ENCODE results near the gene PRELID3B. TPM values are rescaled to one million over a fixed set of nuclear protein-coding genes. Genes with fewer than 3 reads are reported as not detected.

The PRELID3B gene
- total RNA-seq: 10 to 100 TPM in 5 of 6 donors, 1 to 10 TPM in 1; 5.2 to 77.1 (median 46.0) TPM

GRCh38 chr20:59042151-59042795 is at the start of gene PRELID3B:
TSS of gene PRELID3B (minus strand) at chr20:59042786. CDS start at chr20:59042730, 56 bp downstream.
- WGBS, 2 donors: 3% methylated on average over 42 of the region's 50 CpGs; no CpG with 5 or more reads in 1 of the 2 donors
- peak; percentile 23 to 65 for ATAC-seq (ENCODE audit: low FRiP score in 2 of 2)
- no peaks in the 10 kb centered on the region for H3K9me3 ChIP-seq
- H3K27ac ChIP-seq: peak within 1 kb of the TSS; percentile 91 to 93 (median 93)
- peaks cover 2 to 10% (median 9%) of the 10 kb centered on the region in 4 donors for H3K36me3 ChIP-seq
- no peak for DNase-seq
- no peak for TF ChIP-seq POLR2AphosphoS5 (IDR thresholded peaks at IDR 0.05)
- TF ChIP-seq CTCF (IDR thresholded peaks at IDR 0.05): peak in 1 of 6 experiments; percentile 20
- peak in 2 of 4 donors; percentile 67 to 71 for TF ChIP-seq POLR2A (IDR thresholded peaks at IDR 0.05)
- no peak for TF ChIP-seq EP300 (IDR thresholded peaks at IDR 0.05)
- no peaks in the 10 kb centered on the region for H3K27me3 ChIP-seq
- H3K4me1 ChIP-seq: peaks cover 26 to 40% (median 36%) of the 10 kb centered on the region in 4 donors
- H3K4me3 ChIP-seq: peak within 1 kb of the TSS; percentile 77 to 98 (median 94)

DNA sequence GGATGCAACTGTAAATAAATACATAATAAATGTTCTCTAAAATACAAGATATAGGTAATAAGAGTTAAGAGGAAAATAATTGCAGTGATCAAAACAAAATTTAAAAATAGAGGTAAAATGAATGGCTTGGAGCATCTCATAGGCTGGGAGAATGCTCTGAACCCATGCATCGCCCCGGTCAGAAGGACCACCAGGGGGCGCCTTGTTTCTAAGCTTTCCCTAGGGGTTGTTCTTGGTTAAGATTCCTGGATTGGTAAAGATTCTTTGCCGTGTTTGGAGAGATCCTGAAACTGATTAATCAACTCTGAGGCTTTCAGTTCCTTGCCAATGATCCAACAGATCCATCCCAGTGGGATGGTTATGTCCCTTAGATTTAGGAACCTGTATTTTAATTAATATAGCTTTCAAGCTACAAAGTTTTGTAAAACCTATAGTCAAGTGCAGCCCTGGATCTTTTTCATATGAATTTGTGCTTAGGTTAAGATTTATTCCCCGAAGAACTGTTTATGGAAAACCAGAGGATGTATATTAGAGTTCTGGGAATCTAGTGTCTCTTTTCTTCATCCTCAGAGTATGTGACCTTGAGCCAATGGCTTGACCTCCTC is 45.3 kb upstream of the PRELID3B start:
- DNase-seq (peak in 1 of 2 donors; percentile 84), ATAC-seq (ENCODE audit: low FRiP score in 2 of 2) (peak; percentile 80 to 81)
- H3K27ac ChIP-seq: no peak overlapping the region
- no peaks in the 10 kb centered on the region for H3K9me3 ChIP-seq
- H3K36me3 ChIP-seq: no peaks in the 10 kb centered on the region
- peaks cover 2 to 9% (median 6%) of the 10 kb centered on the region in 4 donors for H3K4me1 ChIP-seq
- no peak overlapping the region for H3K4me3 ChIP-seq
- no peak for TF ChIP-seq POLR2AphosphoS5 (IDR thresholded peaks at IDR 0.05)
- no peak for TF ChIP-seq EP300 (IDR thresholded peaks at IDR 0.05)
- no peak for TF ChIP-seq POLR2A (IDR thresholded peaks at IDR 0.05)
- TF ChIP-seq CTCF (IDR thresholded peaks at IDR 0.05): peak; percentile 60 to 91 (median 70)
- H3K27me3 ChIP-seq: no peaks in the 10 kb centered on the region
- WGBS, 2 donors: 7 to 9% methylated on average over 5 of the region's 5 CpGs

GRCh38 chr20:59086923-59087322 is 44.3 kb upstream of the PRELID3B start:
- TF ChIP-seq POLR2A (IDR thresholded peaks at IDR 0.05): no peak
- no peak for TF ChIP-seq EP300 (IDR thresholded peaks at IDR 0.05)
- TF ChIP-seq CTCF (IDR thresholded peaks at IDR 0.05): no peak
- no peak for TF ChIP-seq POLR2AphosphoS5 (IDR thresholded peaks at IDR 0.05)
- Histone ChIP-seq H3K27me3 (no peaks in the 10 kb centered on the region), H3K36me3 (no peaks in the 10 kb centered on the region), H3K4me1 (peaks cover 2 to 9% (median 6%) of the 10 kb centered on the region in 4 donors), H3K27ac (no peak overlapping the region), H3K4me3 (no peak overlapping the region), H3K9me3 (no peaks in the 10 kb centered on the region)
- no peak for ATAC-seq (ENCODE audit: low FRiP score in 2 of 2)
- 91% methylated on average over 5 of the region's 5 CpGs for WGBS, 2 donors
- DNase-seq: no peak

DNA sequence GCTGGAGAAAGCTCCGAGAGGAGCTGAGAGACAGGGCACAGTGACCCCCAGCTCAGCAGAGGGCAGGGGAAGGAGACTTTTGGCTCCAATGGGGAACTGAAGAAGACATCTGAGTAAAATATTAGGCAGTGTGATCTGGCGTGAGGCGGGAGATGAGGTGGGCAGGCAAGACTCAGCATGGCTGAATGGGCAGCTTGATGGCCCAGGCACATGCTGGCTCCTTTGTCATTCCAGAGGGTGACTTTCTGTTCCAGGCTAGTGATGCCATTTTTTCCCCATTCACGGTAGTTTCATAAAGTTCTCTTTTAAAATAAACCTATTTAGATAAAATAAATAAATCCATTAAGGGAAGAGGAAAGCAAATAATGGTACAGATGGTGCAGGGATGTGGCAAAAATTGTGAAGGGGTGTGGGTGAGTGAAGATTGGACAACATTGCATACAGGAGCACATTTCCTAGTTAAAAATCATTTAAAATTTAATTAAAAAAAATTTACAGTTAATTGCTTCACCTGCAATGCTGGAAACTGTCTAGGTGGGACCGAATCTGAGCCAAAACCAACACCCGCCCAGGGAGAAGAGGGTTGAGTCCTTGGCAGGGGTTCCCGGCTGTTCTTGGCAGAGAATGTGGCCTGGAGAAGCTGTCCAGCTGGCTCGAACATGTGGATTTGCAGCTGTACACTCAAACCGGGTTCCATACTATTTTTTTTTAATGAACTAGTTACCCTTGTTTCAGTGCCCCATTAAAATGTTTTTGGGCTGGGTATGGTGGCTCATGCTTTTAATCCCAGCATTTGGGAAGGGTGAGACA is 41.7 kb upstream of the PRELID3B start:
- ATAC-seq (ENCODE audit: low FRiP score in 2 of 2): no peak
- Histone ChIP-seq H3K27ac (no peak overlapping the region), H3K4me3 (no peak overlapping the region), H3K27me3 (no peaks in the 10 kb centered on the region), H3K4me1 (peaks cover 2 to 9% (median 6%) of the 10 kb centered on the region in 4 donors), H3K9me3 (no peaks in the 10 kb centered on the region), H3K36me3 (no peaks in the 10 kb centered on the region)
- peak in 1 of 2 donors; percentile 42 for DNase-seq
- 60% methylated on average over 9 of the region's 9 CpGs for WGBS, 2 donors
- TF ChIP-seq POLR2A (IDR thresholded peaks at IDR 0.05) (no peak), EP300 (IDR thresholded peaks at IDR 0.05) (no peak), CTCF (IDR thresholded peaks at IDR 0.05) (no peak), POLR2AphosphoS5 (IDR thresholded peaks at IDR 0.05) (no peak)

Measured in upper lobe of left lung (tissue), 6 donors.